IMR-90 (cell line): ENCODE measurements around the gene MRPL49.

Source experiments
- CEBPB ChIP-seq: IDR thresholded peaks from 2 replicates; pipeline ENCODE4 v1.6.1; 2012; ENCODE audit warnings: low read depth, low read length, improper control_type of control experiment
- CHD1 ChIP-seq: IDR thresholded peaks from 2 replicates; pipeline ENCODE4 v1.6.1; 2012; ENCODE audit warnings: low read depth, low read length, improper control_type of control experiment
- CTCF ChIP-seq: conservative IDR thresholded peaks from 2 replicates; pipeline ENCODE4 v1.5.1; 2012; ENCODE audit warnings: mild to moderate bottlenecking, low read depth, low read length, improper control_type of control experiment
- FOS ChIP-seq: fragments of 150-350 bp; IDR thresholded peaks from 2 replicates; pipeline ENCODE4 v1.6.1; 2016; ENCODE audit warnings: low read depth, low read length
- MAFK ChIP-seq: IDR thresholded peaks from 2 replicates; pipeline ENCODE4 v1.6.1; 2012; ENCODE audit warnings: low read depth, low read length, improper control_type of control experiment
- MAZ ChIP-seq: IDR thresholded peaks from 2 replicates; pipeline ENCODE4 v1.6.1; 2012; ENCODE audit warnings: low read depth, mild to moderate bottlenecking, low read length, improper control_type of control experiment, moderate library complexity, borderline replicate concordance
- MXI1 ChIP-seq: IDR thresholded peaks from 2 replicates; pipeline ENCODE4 v1.6.1; 2012; ENCODE audit warnings: low read depth, mild to moderate bottlenecking, low read length, moderate library complexity, borderline replicate concordance
- POLR2A ChIP-seq: IDR thresholded peaks from 2 replicates; pipeline ENCODE4 v1.6.1; 2012; ENCODE audit warnings: mild to moderate bottlenecking, low read depth, low read length
- RAD21 ChIP-seq: IDR thresholded peaks from 2 replicates; pipeline ENCODE4 v1.6.1; 2012; ENCODE audit warnings: low read length, improper control_type of control experiment
- RFX5 ChIP-seq: IDR thresholded peaks from 2 replicates; pipeline ENCODE4 v1.8.0; 2012; ENCODE audit warnings: low read depth, mild to moderate bottlenecking, low read length, moderate library complexity
- SMC3 ChIP-seq: fragments of 150-350 bp; IDR thresholded peaks from 2 replicates; pipeline ENCODE4 v1.6.1; 2016; ENCODE audit warnings: low read depth, mild to moderate bottlenecking, antibody characterized with exemption, low read length, moderate library complexity
- USF2 ChIP-seq: fragments of 150-350 bp; IDR thresholded peaks from 2 replicates; pipeline ENCODE4 v1.6.1; 2017; ENCODE audit warnings: mild to moderate bottlenecking, antibody characterized with exemption, low read length, low read depth
- TF ChIP-seq, protein P1 (sequence below): fragments of 150-350 bp; IDR thresholded peaks from 2 replicates; pipeline ENCODE4 v1.6.1; 2016; ENCODE audit warnings: low read depth, mild to moderate bottlenecking, low read length, moderate library complexity, borderline replicate concordance

DNA sequence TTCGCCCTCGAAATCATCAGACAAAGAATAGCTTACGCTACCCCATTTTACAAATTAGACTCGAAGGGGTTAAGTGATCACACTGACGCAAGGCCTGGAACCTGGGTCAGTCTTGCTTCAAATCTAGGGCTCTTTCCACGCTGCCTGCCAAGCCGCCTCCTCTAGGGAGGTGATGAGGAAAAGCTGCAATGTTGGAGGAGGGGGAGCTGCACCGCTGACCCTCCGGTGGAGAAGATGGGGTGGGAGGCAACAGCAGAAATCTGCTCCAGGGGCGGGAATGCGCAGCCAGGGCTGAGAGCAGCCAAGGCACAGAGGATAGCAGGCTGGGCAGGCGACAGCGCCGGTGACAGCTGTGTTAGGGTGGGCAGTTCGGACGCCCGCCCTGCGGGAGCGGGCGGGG, 11.6 kb downstream of the MRPL49 start:
- no peak for TF ChIP-seq POLR2A
- TF ChIP-seq CTCF = no peak
- TF ChIP-seq SMC3 = no peak
- TF ChIP-seq, protein P1, sequence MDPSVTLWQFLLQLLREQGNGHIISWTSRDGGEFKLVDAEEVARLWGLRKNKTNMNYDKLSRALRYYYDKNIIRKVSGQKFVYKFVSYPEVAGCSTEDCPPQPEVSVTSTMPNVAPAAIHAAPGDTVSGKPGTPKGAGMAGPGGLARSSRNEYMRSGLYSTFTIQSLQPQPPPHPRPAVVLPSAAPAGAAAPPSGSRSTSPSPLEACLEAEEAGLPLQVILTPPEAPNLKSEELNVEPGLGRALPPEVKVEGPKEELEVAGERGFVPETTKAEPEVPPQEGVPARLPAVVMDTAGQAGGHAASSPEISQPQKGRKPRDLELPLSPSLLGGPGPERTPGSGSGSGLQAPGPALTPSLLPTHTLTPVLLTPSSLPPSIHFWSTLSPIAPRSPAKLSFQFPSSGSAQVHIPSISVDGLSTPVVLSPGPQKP = no peak
- TF ChIP-seq CHD1 = no peak
- no peak for TF ChIP-seq FOS
- TF ChIP-seq MXI1 = no peak
- TF ChIP-seq USF2 = no peak
- TF ChIP-seq MAZ = no peak
- no peak for TF ChIP-seq RAD21
- no peak for TF ChIP-seq MAFK
- no peak for TF ChIP-seq CEBPB
- no peak for TF ChIP-seq RFX5
